ENCODE results near the gene VPS52. TPM values are rescaled to one million over a fixed set of nuclear protein-coding genes. Genes with fewer than 3 reads are reported as not detected.
"Not testable (repeated sequence)": the region's sequence is repeated elsewhere in the genome, so short reads cannot be mapped to it uniquely, and the experiment has no call there.

Gene VPS52
- total RNA-seq, 1 donor from 2014 or later = 30.6 TPM

DNA sequence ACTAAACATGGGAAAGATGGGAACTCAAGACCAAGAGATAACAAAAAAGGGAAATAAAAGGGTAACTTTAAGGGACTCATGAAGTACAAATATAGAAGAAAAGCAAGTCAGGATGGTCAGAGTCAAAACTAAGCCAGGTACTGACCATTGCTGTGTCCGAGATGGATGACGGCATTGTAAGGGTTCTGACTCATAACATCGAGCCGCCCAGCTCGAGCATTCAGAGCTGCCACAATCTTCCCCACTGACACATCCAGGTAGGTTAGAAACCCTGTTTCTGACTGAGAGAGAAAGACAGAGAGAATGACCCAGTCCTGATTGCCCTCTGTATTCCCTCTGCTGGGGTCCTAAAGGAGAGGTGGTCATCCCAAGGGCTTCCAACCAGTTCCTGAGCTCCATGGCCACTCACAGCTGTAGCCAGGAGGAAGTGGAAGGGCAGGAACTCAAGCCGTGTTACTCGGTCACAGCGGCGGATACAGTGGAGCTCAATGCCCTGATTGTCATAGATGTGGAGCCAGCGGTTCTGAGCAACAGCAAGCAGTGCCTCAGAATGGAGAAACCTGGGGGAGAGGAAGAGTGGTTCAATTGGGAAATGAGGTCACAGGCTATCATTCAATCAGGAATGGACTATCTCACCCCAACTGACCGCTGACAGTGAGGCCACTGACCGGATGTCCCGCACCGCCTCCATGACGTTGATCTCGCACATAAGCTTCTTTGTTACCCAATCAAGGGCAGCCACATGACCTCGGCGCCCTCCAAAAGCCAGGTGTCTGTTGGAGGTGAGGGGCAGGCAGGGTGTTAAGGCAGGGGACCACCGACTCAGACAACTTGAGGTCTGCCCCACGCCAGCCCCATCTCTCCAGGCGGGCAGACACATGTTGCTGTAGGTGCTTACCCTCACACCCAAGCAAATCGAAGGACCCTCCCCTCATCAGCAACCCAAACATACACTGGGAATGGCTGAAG, 15.6 kb upstream of the VPS52 start:
- Mint-ChIP-seq H3K27me3 (ENCODE audit: low read depth, unreplicated experiment) (no peaks in the 10 kb centered on the region), H3K9me3 (ENCODE audit: unreplicated experiment) (peaks cover 2% of the 10 kb centered on the region), H3K27ac (ENCODE audit: unreplicated experiment) (no peak overlapping the region), H3K4me1 (ENCODE audit: low read depth, unreplicated experiment) (peaks cover 22% of the 10 kb centered on the region), H3K4me3 (ENCODE audit: unreplicated experiment) (peak overlapping the region; percentile 99), H3K36me3 (ENCODE audit: low read depth, unreplicated experiment) (peaks cover 10% of the 10 kb centered on the region)
- no peak for DNase-seq (ENCODE audit: low read depth)
- Histone ChIP-seq H3K79me2 (ENCODE audit: insufficient read depth, low read length) (peaks cover 65% of the 10 kb centered on the region), H3K4me1 (ENCODE audit: insufficient read depth, low read length) (peaks cover 14% of the 10 kb centered on the region), H3K9me3 (ENCODE audit: insufficient read depth, low read depth, low read length) (no peaks in the 10 kb centered on the region), H3K27me3 (ENCODE audit: insufficient read depth, low read length) (no peaks in the 10 kb centered on the region), H3K9ac (ENCODE audit: low read length) (peak overlapping the region; percentile 90), H3K27ac (ENCODE audit: low read depth, low read length) (no peak overlapping the region), H4K20me1 (ENCODE audit: insufficient read depth, low read length) (peaks cover 21% of the 10 kb centered on the region), H3K36me3 (ENCODE audit: insufficient read depth, low read length) (peaks cover 31% of the 10 kb centered on the region), H3K4me3 (ENCODE audit: insufficient read depth, low read depth, low read length) (no peak overlapping the region), H3K4me2 (ENCODE audit: low read length) (peak overlapping the region; percentile 90), H2AFZ (ENCODE audit: low read depth, low read length) (no peak overlapping the region)
- no peak for FAIRE-seq
- TF ChIP-seq CTCF (IDR thresholded peaks at IDR 0.05; ENCODE audit: insufficient read depth, low read depth, low read length) (no peak), EZH2 (IDR thresholded peaks at IDR 0.05; ENCODE audit: insufficient read depth, low read length) (no peak)

DNA sequence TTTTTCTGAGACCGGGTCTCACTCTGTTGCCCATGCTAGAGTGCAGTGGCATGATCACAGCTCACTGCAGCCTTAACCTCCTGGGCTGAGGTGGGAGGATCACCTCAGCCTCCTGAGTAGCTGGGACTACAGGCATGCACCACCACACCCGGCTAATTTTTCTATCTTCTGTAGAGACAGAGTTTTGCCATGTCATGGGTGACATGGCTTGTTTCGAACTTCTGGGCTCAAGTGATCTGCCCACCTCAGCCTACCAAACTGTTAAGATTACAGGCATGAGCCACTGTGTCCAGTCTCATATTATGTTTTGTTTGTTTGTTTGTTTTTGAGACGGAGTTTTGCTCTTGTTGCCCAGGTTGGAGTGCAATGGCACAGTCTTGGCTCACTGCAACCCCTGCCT, 13.5 kb upstream of the VPS52 start:
- not testable (repeated sequence) for H3K27me3 ChIP-seq (ENCODE audit: insufficient read depth, low read length); H3K9me3 ChIP-seq (ENCODE audit: insufficient read depth, low read depth, low read length); H2AFZ ChIP-seq (ENCODE audit: low read depth, low read length); H3K4me3 ChIP-seq (ENCODE audit: insufficient read depth, low read depth, low read length); H3K4me1 ChIP-seq (ENCODE audit: insufficient read depth, low read length); H3K9me3 Mint-ChIP-seq (ENCODE audit: unreplicated experiment); H3K27me3 Mint-ChIP-seq (ENCODE audit: low read depth, unreplicated experiment); FAIRE-seq; H3K4me2 ChIP-seq (ENCODE audit: low read length); DNase-seq (ENCODE audit: low read depth); H3K9ac ChIP-seq (ENCODE audit: low read length); H3K4me3 Mint-ChIP-seq (ENCODE audit: unreplicated experiment); H3K27ac Mint-ChIP-seq (ENCODE audit: unreplicated experiment); H3K27ac ChIP-seq (ENCODE audit: low read depth, low read length)
- Mint-ChIP-seq H3K4me1 (ENCODE audit: low read depth, unreplicated experiment) (peaks cover 11% of the 10 kb centered on the region), H3K36me3 (ENCODE audit: low read depth, unreplicated experiment) (peaks cover 17% of the 10 kb centered on the region)
- Histone ChIP-seq H3K36me3 (ENCODE audit: insufficient read depth, low read length) (peaks cover 26% of the 10 kb centered on the region), H3K79me2 (ENCODE audit: insufficient read depth, low read length) (peaks cover 46% of the 10 kb centered on the region), H4K20me1 (ENCODE audit: insufficient read depth, low read length) (peaks cover 29% of the 10 kb centered on the region)

- no peak overlapping the region for H3K9ac ChIP-seq (ENCODE audit: low read length)
- H3K36me3 Mint-ChIP-seq (ENCODE audit: low read depth, unreplicated experiment) = peaks cover 16% of the 10 kb centered on the region
- H3K4me3 ChIP-seq (ENCODE audit: insufficient read depth, low read depth, low read length) = no peak overlapping the region
- H3K4me1 ChIP-seq (ENCODE audit: insufficient read depth, low read length) = peaks cover 20% of the 10 kb centered on the region
- H3K27ac ChIP-seq (ENCODE audit: low read depth, low read length) = no peak overlapping the region
- no peaks in the 10 kb centered on the region for H3K9me3 ChIP-seq (ENCODE audit: insufficient read depth, low read depth, low read length)
- peaks cover 53% of the 10 kb centered on the region for H4K20me1 ChIP-seq (ENCODE audit: insufficient read depth, low read length)
- peaks cover 16% of the 10 kb centered on the region for H3K79me2 ChIP-seq (ENCODE audit: insufficient read depth, low read length)
- no peaks in the 10 kb centered on the region for H3K27me3 ChIP-seq (ENCODE audit: insufficient read depth, low read length)
- H3K36me3 ChIP-seq (ENCODE audit: insufficient read depth, low read length) = peaks cover 26% of the 10 kb centered on the region
- H3K9me3 Mint-ChIP-seq (ENCODE audit: unreplicated experiment) = no peaks in the 10 kb centered on the region
- no peak overlapping the region for H2AFZ ChIP-seq (ENCODE audit: low read depth, low read length)
- DNase-seq (ENCODE audit: low read depth) = no peak
- no peak overlapping the region for H3K4me2 ChIP-seq (ENCODE audit: low read length)
- peak overlapping the region; percentile 45 for H3K4me3 Mint-ChIP-seq (ENCODE audit: unreplicated experiment)
- peaks cover 9% of the 10 kb centered on the region for H3K4me1 Mint-ChIP-seq (ENCODE audit: low read depth, unreplicated experiment)
- TF ChIP-seq EZH2 (IDR thresholded peaks at IDR 0.05; ENCODE audit: insufficient read depth, low read length) (no peak), CTCF (IDR thresholded peaks at IDR 0.05; ENCODE audit: insufficient read depth, low read depth, low read length) (no peak)
- no peak for FAIRE-seq
- no peak overlapping the region for H3K27ac Mint-ChIP-seq (ENCODE audit: unreplicated experiment)
- H3K27me3 Mint-ChIP-seq (ENCODE audit: low read depth, unreplicated experiment) = no peaks in the 10 kb centered on the region
These were observed 8.9 kb upstream of the VPS52 start for GRCh38 chr6:33280539-33280938.

Measured in astrocyte (in vitro differentiated cells and primary cell).